Hematopoietic multipotent progenitor cell treated with erythropoietin and hydrocortisone succinate and interleukin-3 and kit ligand, for 6 days (in vitro differentiated cells): ENCODE data around the gene NUDT5.
A peak's percentile ranks its signal among the peaks of the same experiment; 100 is the strongest.

Experiments used
- DNase-seq: peaks from one replicate; pipeline ENCODE4 v3.0.0-alpha.2; 2015

Gene NUDT5

GRCh38 chr10:12162927-12163326 lies 32.8 kb downstream of the NUDT5 start:
- DNase-seq = no peak

GRCh38 chr10:12160664-12161063 lies 35.0 kb downstream of the NUDT5 start:
- DNase-seq = no peak

- peak; percentile 26 for DNase-seq
These were observed 37.6 kb downstream of the NUDT5 start for GRCh38 chr10:12158111-12158510.

- DNase-seq = no peak
These were observed 39.1 kb downstream of the NUDT5 start for GRCh38 chr10:12156367-12157123.

- no peak for DNase-seq
These were observed 41.2 kb downstream of the NUDT5 start for GRCh38 chr10:12154516-12154915.

- DNase-seq = no peak
These were observed 45.5 kb downstream of the NUDT5 start for GRCh38 chr10:12150163-12150562.

- DNase-seq = no peak
These were observed 51.2 kb downstream of the NUDT5 start for GRCh38 chr10:12144538-12144937.

GRCh38 chr10:12140038-12140437 lies 55.7 kb downstream of the NUDT5 start:
- no peak for DNase-seq

GRCh38 chr10:12135631-12136030 lies 60.1 kb downstream of the NUDT5 start:
- no peak for DNase-seq

- peak; percentile 88 for DNase-seq
These were observed 65.3 kb downstream of the NUDT5 start for GRCh38 chr10:12130237-12130872.

- DNase-seq = peak; percentile 95
These were observed 66.2 kb downstream of the NUDT5 start, which contains the start of gene SEC61A2 for GRCh38 chr10:12129222-12130111. TSS of gene SEC61A2 (plus strand) at chr10:12129677. CDS start at chr10:12129788, 111 bp downstream.

- no peak for DNase-seq
These were observed 74.0 kb downstream of the NUDT5 start for GRCh38 chr10:12121673-12122072.
